NCI-H2171 treated with DMSO at 0.1 percent for 48 hours (cell line): ENCODE measurements around the gene CLEC2L.
"Not testable (repeated sequence)": the region's sequence is repeated elsewhere in the genome, so short reads cannot be mapped to it uniquely, and the experiment has no call there.

Experiments used
- DNase-seq: peaks from one replicate; lab custom pipeline; 2025; lab: John Stamatoyannopoulos, UW

Gene CLEC2L

GRCh38 chr7:139523968-139524815 is 707 bp downstream of the CLEC2L start:
- no peak for DNase-seq

- DNase-seq: no peak
Observed at GRCh38 chr7:139525239-139525638, 1.8 kb downstream of the CLEC2L start.

- DNase-seq: no peak
Observed at GRCh38 chr7:139525750-139526149, 2.3 kb downstream of the CLEC2L start.

GRCh38 chr7:139526578-139527544 is 3.4 kb downstream of the CLEC2L start:
- no peak for DNase-seq

GRCh38 chr7:139531094-139531493 is 7.6 kb downstream of the CLEC2L start:
- DNase-seq: no peak

- no peak for DNase-seq
Observed at GRCh38 chr7:139532636-139533155, 9.2 kb downstream of the CLEC2L start.

GRCh38 chr7:139534096-139534495 is 10.6 kb downstream of the CLEC2L start:
- no peak for DNase-seq

- DNase-seq: no peak
Observed at GRCh38 chr7:139534966-139535651, 11.6 kb downstream of the CLEC2L start.

- DNase-seq: no peak
Observed at GRCh38 chr7:139536152-139536551, 12.7 kb downstream of the CLEC2L start.

- DNase-seq: no peak
Observed at GRCh38 chr7:139538881-139539635, 15.6 kb downstream of the CLEC2L start.

GRCh38 chr7:139540203-139540602 is 16.7 kb downstream of the CLEC2L start:
- DNase-seq: no peak

- DNase-seq: no peak
Observed at GRCh38 chr7:139541600-139542307, 18.3 kb downstream of the CLEC2L start.

- no peak for DNase-seq
Observed at GRCh38 chr7:139542308-139543151, 19.0 kb downstream of the CLEC2L start.

GRCh38 chr7:139543801-139544603 is 20.5 kb downstream of the CLEC2L start:
- DNase-seq: no peak

- DNase-seq: no peak
Observed at GRCh38 chr7:139544645-139545044, 21.2 kb downstream of the CLEC2L start.

GRCh38 chr7:139548302-139549028 is 25.0 kb downstream of the CLEC2L start:
- DNase-seq: no peak

- not testable (repeated sequence) for DNase-seq
Observed at GRCh38 chr7:139553991-139554700, 30.7 kb downstream of the CLEC2L start.
